GM15510 (cell line): Measurements from ENCODE around the gene DARS2.

ENCODE experiments used
- POLR2A ChIP-seq: IDR thresholded peaks from 3 replicates; pipeline ENCODE4 v1.6.1; 2011; ENCODE audit warnings: borderline replicate concordance; ENCODE audit not compliant: insufficient read length; ENCODE audit errors: extremely low read depth

Gene DARS2

DNA sequence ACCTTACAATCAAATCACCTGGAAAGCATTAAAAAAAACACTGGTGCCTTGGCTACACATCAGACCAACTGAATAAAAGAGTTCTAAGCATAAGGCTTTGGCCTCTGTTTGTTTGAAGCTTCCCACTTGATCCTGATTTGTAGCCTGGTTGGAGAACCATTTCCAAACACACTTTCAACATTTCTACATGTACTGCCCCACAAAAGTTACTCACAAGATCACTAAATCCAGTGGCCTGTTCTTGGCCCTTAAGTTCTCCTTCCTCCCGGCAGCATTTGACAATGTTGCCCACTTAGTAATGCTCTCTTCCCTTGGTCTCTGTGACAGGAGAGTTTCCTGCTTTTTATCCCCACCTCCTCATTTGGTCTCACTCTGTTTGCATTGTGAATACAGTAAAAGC, 31.5 kb downstream of the DARS2 start:
- no peak for TF ChIP-seq POLR2A

DNA sequence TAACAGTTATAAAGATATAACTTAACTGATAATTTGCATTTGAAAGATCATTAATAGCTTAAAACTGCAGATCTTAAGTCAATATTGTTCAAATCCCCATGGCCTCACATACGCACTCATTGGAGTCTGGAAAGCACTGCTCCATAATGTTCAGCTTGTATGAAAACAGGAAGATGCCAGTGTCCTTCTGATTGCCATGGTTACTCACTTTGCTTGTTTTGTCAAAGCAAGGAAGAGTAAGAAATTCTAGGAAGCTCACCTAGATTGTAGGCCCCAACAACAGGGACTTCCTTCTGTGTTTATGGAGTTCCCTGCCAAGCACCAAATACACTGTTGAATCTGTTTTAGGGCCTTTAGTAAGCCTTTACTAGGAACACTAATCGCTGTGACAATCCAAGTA, 32.4 kb downstream of the DARS2 start:
- no peak for TF ChIP-seq POLR2A

DNA sequence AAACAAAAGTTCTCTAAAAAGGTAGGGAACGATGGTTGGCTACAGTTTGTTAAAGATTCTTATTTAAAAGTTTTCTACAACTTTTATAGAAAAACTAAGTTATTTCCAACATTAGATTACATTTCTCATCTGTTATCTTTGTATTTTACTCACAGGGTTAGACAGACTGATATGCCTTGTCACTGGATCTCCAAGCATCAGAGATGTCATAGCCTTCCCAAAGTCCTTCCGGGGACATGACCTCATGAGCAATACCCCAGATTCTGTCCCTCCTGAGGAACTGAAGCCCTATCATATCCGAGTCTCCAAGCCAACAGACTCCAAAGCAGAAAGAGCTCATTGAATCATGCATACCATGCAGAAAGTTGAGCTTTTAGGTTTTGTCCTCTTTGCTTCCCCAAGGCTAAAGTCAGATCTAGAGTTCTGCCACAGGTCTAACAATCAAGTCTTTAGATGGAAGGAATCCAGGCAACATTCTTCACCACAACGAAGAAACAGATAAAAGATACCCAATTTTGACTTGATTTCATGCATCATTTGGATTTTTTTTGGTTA, 33.0 kb downstream of the DARS2 start:
- TF ChIP-seq POLR2A: no peak

DNA sequence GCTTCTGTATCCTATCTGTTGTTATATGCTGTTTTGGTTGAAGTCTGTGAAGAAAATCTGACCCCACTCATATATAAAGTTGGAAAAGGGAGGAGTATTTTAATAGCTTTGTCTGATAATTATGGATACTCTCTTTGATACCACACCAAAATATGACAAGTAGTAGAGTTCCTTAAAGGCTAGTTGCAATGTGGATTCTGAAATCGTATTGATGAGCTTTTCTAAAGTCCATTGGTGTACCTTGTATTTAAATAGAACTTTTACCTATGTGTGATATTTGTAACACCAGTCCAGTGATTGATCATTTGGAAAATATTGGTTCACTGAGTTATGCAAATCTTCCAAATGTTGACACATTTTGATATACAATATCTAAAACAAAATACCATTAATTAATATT, 35.6 kb downstream of the DARS2 start:
- TF ChIP-seq POLR2A: no peak

DNA sequence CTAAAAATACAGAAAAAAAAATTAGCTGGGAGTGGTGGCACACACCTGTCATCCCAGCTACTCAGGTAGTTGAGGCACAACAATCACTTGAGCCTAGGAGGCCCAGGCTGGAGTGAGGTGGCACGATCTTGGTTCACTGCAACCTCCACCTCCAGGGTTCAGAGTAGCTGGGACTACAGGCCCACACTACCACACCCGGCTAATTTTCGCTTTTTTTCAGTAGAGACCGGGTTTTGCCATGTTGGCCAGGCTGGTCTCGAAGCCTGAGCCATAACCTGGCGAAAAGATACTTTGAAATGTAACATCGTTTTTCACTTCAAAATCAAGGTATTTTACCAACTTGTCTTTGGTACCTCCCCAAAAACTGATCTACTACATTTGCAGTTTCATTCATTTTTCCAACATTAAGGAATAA, 37.3 kb downstream of the DARS2 start:
- TF ChIP-seq POLR2A: no peak

DNA sequence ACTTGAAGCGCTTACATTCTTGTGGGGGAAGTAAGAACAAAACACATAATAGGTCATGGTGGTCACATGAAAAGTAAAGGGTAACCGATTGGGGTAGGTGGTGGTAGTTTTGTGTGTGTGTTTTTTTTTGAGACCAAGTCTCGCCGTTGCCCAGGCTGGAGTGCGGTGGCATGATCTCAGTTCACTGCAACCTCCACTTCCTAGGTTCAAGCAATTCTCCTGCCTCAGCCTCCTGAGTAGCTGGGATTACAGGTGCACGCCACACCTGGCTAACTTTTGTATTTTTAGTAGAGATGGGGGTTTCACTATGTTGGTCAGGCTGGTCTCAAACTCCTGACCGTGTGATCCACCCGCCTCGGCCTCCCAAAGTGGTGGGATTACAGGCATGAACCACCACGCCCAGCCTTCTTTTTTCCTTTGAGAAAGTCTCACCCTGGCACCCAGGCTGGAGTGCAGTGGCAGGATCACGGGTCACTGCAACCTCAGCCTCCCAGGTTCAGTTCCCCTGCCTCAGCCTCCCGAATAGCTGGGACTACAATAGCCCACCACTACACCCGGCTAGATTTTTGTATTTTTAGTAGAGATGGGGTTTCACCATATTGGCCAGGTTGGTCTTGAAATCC, 37.8 kb downstream of the DARS2 start:
- peak; percentile 49 for TF ChIP-seq POLR2A

DNA sequence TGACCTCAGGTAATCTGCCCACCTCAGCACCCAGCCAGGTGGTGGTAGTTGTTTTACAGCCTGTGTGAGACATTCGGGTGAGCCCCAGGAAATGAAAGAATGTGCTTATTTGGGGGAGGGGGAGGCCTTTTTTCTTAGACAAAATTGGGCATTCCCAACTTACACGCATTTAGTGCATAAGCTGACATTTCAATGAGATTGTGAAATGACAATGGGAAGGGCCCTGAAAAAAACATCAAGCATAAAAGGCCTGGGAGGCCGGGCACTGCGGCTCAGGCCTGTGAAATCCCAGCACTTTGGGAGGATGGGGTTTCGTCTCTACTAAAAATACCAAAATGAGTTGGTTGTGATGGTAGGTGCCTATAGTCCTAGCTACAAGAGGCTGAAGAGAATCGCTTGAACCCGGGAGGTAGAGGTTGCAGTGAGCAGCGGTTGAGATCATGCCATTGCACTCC, 38.3 kb downstream of the DARS2 start:
- TF ChIP-seq POLR2A: no peak

DNA sequence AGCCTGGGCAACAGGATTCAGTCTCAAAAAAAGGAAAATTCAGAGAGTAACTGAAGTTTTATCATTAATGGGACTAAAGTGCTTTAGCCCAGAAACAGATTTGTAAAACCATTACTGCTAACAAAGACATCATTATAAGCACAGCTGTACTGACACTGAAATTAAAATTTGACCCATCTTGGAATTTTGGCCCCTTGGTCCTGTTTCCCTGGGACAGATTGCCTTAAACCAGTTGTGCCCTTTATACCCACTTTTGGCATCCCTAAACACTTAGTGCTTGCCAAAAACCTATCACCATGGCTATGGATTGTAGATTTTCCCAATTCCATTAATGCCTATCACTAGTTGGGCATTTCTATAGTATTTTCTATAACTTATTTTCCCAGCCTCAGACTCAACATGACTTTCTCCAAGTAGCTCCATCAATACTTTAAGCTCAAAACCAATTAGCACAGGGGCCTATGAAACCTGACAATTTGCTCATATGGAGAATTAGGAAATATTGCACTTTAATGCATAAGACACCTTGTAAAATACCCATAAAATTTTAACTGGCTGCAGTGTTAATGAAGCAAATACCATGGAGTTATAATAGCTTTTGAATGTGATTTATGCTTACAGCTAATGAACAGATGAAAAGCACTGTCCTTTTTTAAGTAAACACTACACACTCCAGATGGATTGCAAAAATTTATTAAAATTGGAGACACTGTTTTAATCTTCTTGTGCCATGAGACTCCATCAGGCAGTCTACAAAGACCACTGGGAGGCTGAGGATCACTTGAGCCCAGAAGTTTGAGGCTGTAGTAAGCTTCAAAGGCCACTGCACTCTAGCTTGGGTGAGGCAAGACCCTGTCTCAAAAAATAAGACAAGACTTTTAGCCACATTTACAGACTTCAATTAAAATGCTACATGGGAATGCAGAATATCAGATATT, 39.0 kb downstream of the DARS2 start:
- TF ChIP-seq POLR2A: no peak

DNA sequence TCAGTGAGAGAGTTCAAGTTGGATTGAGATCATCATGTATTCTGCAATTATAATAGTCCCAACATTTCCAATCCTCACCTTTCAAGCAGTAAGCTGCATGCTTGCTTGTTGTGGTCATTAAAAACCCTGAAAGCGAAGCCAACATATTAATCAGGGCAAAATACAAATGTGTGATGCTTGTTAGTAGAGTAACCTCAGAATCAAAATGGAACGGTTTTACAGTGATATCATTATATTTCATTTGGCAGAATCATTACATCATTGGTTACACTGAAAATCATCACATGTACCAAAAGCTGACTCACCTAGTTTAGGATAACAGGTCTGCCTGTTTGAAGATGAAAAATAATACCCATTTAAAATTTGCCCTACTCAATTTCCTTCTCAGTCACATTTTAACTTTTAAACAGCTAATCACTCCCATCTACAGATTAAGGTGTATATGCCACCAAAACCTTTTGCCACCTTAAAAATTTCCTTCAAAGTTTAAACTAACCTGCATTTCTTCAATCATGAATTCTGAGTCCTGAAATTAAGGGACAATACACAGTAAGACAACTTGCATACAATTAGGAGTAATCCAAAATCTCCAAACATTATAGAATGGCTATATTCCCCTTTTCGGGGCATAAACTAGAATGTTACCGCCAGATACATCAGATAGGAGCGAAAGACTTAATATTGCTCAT, 39.9 kb downstream of the DARS2 start:
- TF ChIP-seq POLR2A: no peak

DNA sequence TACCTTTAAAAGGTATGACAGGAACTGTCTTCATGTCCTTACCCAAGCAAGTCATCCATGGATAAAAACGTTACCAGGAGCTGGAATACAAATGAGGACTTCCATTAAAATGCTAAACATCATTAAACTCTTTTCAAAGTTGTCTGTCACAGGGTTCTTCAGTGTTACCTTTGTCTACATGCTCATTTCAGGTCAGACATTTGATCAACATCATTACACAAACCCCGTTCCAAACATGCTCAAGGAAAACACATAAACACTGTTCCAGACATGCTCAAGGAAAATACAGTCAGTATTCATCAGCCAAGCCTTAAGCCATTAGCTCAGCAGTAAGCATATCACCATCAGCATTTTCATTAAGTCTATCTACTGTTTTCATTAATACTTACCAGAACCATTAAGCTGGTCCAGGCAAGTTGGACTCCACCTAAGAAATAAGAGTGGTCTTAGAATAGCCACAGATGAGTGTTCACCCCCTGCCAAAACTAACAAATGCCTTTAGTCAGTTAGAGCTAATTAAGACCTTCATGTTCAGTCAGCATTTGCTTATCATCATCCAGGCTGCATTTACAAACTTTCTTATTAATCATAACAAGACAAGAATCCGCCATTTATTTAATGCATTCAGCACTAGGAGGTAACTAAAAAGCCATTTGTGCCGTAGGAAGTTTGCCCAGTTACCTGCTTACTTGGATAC, 41.1 kb downstream of the DARS2 start:
- TF ChIP-seq POLR2A: peak; percentile 12

DNA sequence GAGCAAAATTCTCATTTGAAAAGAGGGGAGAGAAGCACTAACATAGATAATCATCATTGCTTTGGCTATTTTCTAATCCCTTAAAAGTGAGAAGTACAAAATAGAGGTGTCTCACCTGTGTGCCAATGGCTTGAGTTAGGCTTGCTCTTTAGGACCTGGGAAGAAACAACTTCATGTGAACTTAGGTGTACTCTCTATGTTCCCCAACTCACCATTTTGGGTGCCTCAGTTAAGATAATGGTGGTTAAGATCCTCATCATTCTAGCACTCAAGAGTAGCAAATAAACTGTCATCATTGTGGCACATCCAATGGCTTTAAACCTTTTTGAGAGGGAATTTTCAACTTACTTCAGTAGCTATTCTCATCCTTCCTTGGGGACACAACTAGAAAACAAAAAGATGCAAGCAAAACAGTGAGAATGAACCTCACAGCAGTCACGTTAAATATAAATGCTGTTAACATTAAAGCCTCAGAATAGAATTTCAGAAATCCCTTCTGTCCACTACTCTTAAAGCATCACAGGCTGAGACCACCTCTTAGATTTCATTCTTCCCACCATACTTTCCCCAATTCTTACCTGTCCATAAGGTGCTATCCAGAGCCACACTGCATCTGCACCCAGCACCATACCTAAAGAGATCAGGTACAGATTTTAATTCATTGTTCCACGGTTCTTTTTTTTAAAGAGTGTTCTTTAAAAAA, 42.1 kb downstream of the DARS2 start:
- TF ChIP-seq POLR2A: no peak

DNA sequence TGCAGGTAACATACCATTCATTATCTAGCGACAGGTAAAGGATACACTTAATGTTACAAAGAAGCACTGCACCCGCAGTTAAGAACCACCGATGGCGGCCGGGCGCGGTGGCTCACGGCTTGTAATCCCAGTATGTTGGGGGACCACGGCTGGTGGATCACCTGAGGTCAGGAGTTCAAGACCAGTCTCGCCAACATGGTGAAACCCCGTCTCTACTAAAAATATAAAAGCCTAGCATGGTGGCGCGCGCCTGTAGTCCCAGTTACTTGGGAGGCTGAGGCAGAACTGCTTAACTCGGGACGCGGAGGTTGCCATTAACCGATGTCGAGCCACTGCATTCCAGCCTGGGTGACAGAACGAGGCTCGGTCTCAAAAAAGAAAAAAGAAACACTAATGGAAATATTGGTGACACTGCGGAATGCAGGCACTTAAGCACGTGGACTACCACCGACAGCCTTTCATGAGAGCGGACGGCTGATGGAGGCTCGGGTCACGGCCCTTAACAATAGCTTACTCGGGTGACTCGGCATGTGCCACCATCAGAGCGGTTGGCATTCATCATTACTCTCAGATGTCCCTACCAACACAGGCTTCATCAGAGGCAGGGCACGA, 42.8 kb downstream of the DARS2 start:
- no peak for TF ChIP-seq POLR2A

DNA sequence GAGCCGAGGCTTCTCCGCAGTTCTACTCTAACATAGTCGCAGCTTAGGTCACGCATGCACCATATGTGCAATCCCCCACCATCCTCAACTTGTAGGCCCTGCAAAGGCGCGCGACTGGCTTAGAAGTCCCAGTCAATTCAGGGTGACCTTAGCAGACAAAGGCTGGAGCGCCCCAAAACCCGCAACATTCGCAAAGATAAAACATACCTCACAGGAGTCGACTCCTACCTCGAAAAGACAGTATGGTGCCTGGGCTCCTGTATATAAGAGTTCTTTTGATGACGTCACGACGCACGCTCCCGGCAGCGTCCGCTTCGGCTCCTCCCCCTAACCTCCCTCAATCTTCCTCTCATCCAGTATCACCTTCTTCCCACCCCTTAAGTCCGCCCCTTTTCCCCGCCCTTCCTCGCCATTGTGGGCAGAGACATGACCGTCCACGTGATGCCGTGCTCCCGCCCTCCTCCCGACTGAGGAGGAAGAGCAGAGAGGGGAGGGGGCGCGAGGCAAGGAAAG, 43.3 kb downstream of the DARS2 start, which contains the start of gene GAS5:
TSS of gene GAS5 (minus strand) at position 237 of the 513 bp plus-strand sequence.
- peak; percentile 99 for TF ChIP-seq POLR2A
